Mesodermal cell (in vitro differentiated cells): Measurements from ENCODE around the gene ALG6.
"Not testable (repeated sequence)": the region's sequence is repeated elsewhere in the genome, so short reads cannot be mapped to it uniquely, and the experiment has no call there.

ENCODE experiments used
- H3K27ac ChIP-seq: 2 replicates; pipeline ENCODE4 v1.7.0; 2013; ENCODE audit warnings: mild to moderate bottlenecking, low read depth, low read length, moderate library complexity; ENCODE audit not compliant: severe bottlenecking
- H3K36me3 ChIP-seq: 2 replicates; pipeline ENCODE4 v1.7.1; 2013; ENCODE audit warnings: mild to moderate bottlenecking, low read length, moderate library complexity; ENCODE audit not compliant: control insufficient read depth, insufficient read depth
- H3K4me1 ChIP-seq: one replicate; pipeline ENCODE4 v1.7.1; 2013; ENCODE audit warnings: mild to moderate bottlenecking, low read length; ENCODE audit not compliant: insufficient read depth, control insufficient read depth, poor library complexity, severe bottlenecking
- H3K4me3 ChIP-seq: 2 replicates; pipeline ENCODE4 v1.7.0; 2013; ENCODE audit warnings: low read length, control low read depth, mild to moderate bottlenecking; ENCODE audit not compliant: insufficient read depth, poor library complexity, severe bottlenecking; ENCODE audit errors: extremely low read depth
- H3K9me3 ChIP-seq: 2 replicates; pipeline ENCODE4 v1.7.1; 2013; ENCODE audit warnings: mild to moderate bottlenecking, low read length, moderate library complexity; ENCODE audit not compliant: control insufficient read depth
- WGBS, 2 experiments: methylation state at CpG; one replicate each; pipeline ENCODE4 v1.1.5; 2013; ENCODE audit warnings: missing lambda C conversion rate in 2 of 2; ENCODE audit not compliant: insufficient coverage in 2 of 2; 5-methylcytosine and 5-hydroxymethylcytosine counted together

ALG6 gene

DNA sequence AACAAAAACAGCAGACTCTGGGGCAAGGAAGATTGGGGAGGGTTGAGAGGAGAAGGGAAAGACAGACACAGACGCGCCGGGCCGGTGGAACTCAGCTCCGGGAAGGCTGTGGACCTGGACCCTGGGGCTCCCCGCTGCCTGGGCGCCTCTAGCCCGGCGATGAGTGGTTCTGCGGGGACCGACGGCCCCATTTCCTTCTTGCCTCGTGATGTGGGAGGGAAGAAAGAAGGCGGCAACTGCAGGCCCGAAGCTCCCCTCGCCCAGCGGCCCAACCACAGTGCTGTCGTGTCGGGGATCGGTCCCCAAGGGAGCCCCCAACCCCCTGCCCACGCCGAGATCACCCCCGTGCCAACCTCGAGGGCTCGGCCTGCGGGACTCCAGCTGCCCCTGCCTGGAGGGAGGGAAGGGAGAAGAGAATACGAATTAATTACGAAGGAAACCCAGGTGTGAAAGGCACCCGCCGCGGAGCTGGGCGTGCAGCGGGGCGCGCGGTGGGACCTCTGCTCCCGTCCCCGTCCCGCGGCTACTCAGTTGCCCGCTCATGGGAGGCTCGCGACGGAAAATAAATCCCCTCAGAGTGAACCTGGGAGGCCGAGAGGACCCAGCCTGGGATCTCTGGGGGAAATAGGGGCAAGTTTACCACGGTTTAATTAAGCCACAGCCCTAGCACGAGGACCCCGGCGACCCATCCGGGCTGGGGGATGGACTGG lies 37.7 kb upstream of the ALG6 start:
- Histone ChIP-seq H3K4me3 (no peak overlapping the region), H3K4me1 (no peaks in the 10 kb centered on the region), H3K9me3 (no peaks in the 10 kb centered on the region), H3K27ac (no peak overlapping the region), H3K36me3 (no peaks in the 10 kb centered on the region)
- 6% methylated on average over 17 to 44 of the region's 50 CpGs for WGBS, 2 experiments

DNA sequence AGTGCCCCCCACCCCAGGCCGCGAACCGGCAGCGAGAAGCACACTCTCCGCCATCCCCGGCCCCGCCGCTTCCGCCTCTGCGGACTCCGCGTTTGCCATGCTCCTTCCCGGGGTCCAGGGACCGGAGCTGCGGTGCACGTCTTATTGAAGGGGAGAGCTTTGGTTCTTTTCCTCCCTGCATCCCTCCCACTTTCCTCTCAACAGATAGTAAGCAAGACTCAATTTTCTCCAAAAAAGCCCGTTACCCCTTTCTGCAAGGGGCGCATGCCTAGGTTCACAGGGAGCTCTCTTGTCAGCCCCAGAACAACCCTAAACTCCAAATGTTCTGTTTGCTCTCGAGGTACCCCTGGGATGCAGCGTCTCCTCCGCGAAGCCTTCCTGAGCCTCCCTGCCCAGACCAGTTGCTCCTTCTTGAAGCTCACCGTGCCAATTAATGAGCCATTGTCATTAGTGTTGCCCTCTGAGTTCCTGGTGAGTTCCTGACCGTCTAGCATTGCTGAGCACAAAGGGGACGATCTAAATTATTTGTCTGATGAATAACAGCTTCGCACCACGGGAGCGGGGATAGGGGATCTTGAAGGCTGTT lies 37.0 kb upstream of the ALG6 start:
- no peaks in the 10 kb centered on the region for H3K9me3 ChIP-seq
- WGBS, 2 experiments, result 2% methylated on average over 20 to 21 of the region's 28 CpGs
- no peaks in the 10 kb centered on the region for H3K4me1 ChIP-seq
- H3K36me3 ChIP-seq, result no peaks in the 10 kb centered on the region
- no peak overlapping the region for H3K4me3 ChIP-seq
- H3K27ac ChIP-seq, result no peak overlapping the region

DNA sequence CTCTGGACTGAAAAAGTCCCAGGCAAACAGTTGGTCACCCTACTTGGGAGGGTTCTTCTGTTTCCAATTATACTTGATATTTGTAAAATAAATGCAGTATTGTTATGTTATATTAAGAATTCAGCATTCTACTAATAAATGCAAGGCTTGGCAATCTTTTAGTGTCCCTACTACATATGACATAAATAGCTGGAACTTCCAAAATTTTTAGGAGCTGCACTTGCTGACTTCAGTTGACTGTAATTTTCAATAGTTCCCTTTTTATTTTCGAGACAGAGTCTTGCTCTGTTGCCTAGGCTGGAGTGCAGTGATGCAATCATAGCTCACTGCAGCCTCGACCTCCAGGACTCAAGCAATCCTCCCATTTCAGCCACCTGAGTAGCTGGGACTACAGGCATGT lies 25.0 kb upstream of the ALG6 start:
- no peaks in the 10 kb centered on the region for H3K36me3 ChIP-seq
- H3K9me3 ChIP-seq, result no peaks in the 10 kb centered on the region
- 87 to 89% methylated on average over 2 of the region's 2 CpGs for WGBS, 2 experiments
- no peak overlapping the region for H3K4me3 ChIP-seq
- no peak overlapping the region for H3K27ac ChIP-seq
- no peaks in the 10 kb centered on the region for H3K4me1 ChIP-seq

DNA sequence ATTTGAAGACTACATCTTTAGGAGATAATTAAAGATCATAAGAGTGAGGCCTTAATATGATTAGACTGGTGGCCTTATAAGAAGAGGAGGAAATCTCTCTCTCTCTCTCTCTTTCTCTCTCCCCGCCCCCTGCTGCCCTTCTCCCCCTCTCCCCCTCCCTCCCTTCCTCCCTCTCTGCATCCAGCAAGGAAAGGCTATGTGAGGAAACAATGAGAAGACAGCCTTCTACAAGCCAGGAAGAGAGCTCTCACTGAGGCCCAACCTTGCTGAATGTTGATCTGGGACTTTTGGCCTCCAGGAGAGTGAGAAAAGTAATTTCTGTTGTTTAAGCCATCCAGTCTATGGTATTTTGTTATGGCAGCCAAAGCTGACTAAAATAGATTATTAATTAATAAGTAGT lies 23.5 kb upstream of the ALG6 start:
- H3K4me3 ChIP-seq, result no peak overlapping the region
- H3K27ac ChIP-seq, result no peak overlapping the region
- WGBS, 2 experiments, result no CpG with 5 or more reads among the region's 1 CpG
- H3K4me1 ChIP-seq, result no peaks in the 10 kb centered on the region
- H3K9me3 ChIP-seq, result no peaks in the 10 kb centered on the region
- H3K36me3 ChIP-seq, result no peaks in the 10 kb centered on the region

DNA sequence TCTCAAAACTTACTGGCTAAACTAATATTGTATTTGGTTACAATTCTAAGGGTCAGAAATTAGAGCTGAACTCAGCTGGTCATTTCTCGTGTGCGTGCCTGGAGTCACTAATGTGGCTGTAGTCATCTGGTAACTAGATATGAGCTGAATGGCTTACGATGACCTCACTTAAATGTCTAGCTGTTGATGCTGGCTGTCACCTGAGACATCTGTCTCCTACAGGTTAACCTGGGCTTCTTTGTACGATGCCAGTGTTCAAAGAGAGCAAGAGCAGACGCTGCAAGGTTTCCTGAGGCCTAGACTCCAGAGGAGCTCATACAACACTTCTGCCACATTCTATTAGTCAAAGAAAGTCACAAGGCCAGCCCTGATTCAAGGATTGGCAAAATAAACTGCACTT lies 17.1 kb upstream of the ALG6 start:
- H3K9me3 ChIP-seq, result no peaks in the 10 kb centered on the region
- WGBS, 2 experiments, result 89 to 94% methylated on average over 5 of the region's 5 CpGs
- H3K4me1 ChIP-seq, result no peaks in the 10 kb centered on the region
- no peaks in the 10 kb centered on the region for H3K36me3 ChIP-seq
- H3K4me3 ChIP-seq, result no peak overlapping the region
- no peak overlapping the region for H3K27ac ChIP-seq

DNA sequence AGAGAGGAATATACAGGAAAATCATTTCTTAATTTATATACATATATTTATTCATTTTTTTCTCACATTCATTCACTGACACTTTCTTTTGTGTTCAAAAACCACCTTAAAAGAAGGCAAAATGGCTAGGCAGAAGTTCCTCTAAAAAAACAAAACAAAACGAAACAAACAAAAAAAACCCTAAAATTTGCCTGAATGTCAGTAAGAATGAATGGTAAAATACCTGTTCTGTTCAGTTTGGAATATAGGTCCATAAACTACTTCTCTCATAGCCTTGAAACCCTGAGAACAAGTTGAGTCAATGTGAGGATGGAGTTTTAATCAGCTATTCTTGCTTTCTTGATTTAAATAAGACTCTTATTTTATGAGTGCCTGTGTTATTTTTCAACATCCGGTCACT lies 14.7 kb upstream of the ALG6 start:
- H3K9me3 ChIP-seq, result no peaks in the 10 kb centered on the region
- 100% methylated on average over 1 of the region's 2 CpGs; no CpG with 5 or more reads in 1 of the 2 experiments for WGBS, 2 experiments
- H3K27ac ChIP-seq, result no peak overlapping the region
- H3K36me3 ChIP-seq, result no peaks in the 10 kb centered on the region
- no peaks in the 10 kb centered on the region for H3K4me1 ChIP-seq
- no peak overlapping the region for H3K4me3 ChIP-seq

DNA sequence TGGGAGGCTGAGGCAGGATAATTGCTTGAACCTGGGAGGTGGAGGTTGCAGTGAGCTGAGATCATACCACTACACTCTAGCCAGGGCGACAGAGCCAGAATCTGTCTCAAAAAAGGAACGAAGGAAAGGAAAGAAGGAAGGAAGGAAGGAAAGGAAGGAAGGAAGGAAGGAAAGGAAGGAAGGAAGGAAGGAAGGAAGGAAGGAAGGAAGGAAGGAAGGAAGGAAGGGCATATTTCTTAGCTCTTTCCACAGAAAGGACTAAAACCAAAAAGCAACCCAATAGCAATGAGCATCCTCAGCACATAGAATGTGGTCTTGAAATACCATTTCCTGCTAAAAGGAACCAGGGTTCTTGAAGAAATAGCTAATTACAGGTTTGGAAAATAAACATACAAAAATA lies 11.2 kb upstream of the ALG6 start:
- no CpG with 5 or more reads among the region's 2 CpGs for WGBS, 2 experiments
- not testable (repeated sequence) for H3K4me1 ChIP-seq, H3K9me3 ChIP-seq, H3K36me3 ChIP-seq, H3K27ac ChIP-seq, H3K4me3 ChIP-seq

DNA sequence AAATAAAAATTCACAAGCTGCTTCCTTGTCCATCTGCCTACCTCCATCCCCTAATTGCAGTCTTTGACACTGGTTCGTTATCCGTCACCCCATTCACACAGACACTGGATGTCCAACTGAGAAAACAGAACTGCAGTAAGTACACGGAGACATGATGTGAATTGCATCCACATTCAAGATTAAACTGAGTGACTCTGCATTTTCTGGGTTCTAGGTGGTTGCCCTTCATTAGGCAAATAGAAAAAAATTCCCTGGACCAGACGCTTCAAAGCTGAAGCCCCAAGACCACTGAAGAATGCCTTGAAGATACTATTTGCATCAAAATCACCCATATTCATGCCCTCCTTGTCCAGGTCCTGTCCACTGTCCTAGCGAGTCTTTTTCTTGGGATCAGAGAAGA lies 7.9 kb upstream of the ALG6 start:
- Histone ChIP-seq H3K27ac (no peak overlapping the region), H3K4me3 (no peak overlapping the region), H3K36me3 (no peaks in the 10 kb centered on the region), H3K4me1 (no peaks in the 10 kb centered on the region), H3K9me3 (no peaks in the 10 kb centered on the region)
- 85 to 91% methylated on average over 5 of the region's 5 CpGs for WGBS, 2 experiments

DNA sequence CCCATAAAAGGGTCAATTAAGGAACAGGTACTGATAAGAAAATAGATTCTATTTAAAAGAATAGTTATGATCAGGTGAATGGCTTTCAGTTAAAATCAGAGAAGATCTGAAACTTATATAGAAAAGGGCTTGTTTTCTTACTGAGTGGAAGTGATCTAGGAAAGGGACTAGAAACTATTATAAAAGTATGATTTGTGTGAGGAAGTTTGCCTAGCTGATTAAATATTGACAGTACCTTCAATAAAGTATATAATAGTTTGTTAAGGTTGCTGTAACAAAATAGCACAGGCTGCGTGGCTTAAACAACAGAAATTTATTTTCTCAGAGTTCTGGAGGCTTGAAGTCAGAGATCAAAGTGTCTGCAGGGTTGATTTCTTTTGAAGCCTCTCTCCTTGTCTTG lies 5.4 kb upstream of the ALG6 start:
- H3K36me3 ChIP-seq, result no peaks in the 10 kb centered on the region
- no peaks in the 10 kb centered on the region for H3K4me1 ChIP-seq
- H3K4me3 ChIP-seq, result no peak overlapping the region
- no peaks in the 10 kb centered on the region for H3K9me3 ChIP-seq
- 80 to 100% methylated on average over 1 of the region's 1 CpG for WGBS, 2 experiments
- H3K27ac ChIP-seq, result no peak overlapping the region

DNA sequence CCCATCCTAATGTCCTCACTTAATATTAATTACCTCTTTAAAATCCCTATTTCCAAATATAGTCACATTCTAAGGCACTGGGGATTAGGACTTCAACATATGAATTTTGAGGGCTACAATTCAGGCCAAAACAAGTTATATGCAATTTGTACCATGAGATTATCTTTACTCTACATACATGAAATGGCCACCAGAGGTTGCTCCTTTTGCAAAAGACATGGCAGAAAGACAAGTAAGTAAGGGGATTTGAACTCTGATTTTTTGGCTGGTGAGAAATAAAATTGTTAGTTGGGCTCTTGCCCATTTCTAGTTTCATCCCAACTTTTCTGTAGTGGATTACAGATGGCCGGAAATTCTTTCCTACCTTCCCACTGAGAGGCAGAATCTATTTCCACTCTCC lies 4.8 kb upstream of the ALG6 start:
- no peaks in the 10 kb centered on the region for H3K36me3 ChIP-seq
- no peaks in the 10 kb centered on the region for H3K4me1 ChIP-seq
- no peak overlapping the region for H3K27ac ChIP-seq
- H3K4me3 ChIP-seq, result no peak overlapping the region
- H3K9me3 ChIP-seq, result no peaks in the 10 kb centered on the region
- WGBS, 2 experiments, result no CpG with 5 or more reads among the region's 1 CpG

DNA sequence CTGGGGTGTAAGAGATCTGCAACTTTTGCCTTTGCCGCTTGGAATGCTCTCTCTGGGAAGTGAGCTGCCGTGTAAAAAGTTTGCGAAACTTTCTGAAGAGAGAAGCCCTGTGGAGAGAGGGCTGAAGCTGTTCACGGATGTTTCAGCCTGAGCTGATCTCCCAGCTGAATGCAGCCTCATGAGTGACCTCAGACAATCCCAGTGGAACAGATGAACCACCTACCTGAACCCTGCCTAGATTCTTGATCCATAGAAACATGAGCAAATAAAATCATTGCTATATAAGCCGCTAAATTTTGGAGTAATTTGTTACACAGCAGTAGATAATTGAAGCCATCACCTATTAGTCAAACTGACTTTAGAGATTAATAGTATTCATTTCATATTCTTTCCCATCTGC lies 4.4 kb upstream of the ALG6 start:
- Histone ChIP-seq H3K27ac (no peak overlapping the region), H3K9me3 (no peaks in the 10 kb centered on the region), H3K36me3 (no peaks in the 10 kb centered on the region), H3K4me1 (peaks cover under 1% of the 10 kb centered on the region), H3K4me3 (no peak overlapping the region)
- WGBS, 2 experiments, result 83 to 93% methylated on average over 3 to 4 of the region's 5 CpGs
